Measurements from ENCODE around the gene ALKBH2.

The ALKBH2 gene
- total RNA-seq: 9.0 to 19.5 (median 9.8) reads per million in 4 experiments

GRCh38 chr12:109093022-109093918 lies at the start of gene ALKBH2:
TSS of gene ALKBH2 (minus strand) at chr12:109093472. CDS start at chr12:109092786, 686 bp downstream.
- peak; percentile 91 for DNase-seq

DNA sequence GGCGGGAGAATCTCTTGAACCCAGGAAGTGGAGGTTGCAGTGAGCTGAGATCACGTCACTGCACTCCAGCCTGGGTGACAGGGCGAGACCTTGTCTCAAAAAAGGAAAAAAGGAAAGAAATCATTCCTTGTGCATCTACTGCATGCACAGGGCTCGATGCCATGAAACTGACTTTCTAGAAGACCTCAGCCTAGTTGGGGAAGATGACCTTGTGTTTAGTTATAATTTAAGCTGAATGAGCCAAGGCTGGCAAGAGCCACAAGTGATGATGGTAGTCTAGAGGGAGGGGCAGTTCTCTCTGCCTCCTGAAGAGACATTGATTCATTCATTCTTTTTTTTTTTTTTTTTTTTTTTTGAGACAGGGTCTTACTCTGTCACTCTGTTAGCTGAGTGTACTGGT lies 47.3 kb upstream of the ALKBH2 start:
- no peak for DNase-seq

DNA sequence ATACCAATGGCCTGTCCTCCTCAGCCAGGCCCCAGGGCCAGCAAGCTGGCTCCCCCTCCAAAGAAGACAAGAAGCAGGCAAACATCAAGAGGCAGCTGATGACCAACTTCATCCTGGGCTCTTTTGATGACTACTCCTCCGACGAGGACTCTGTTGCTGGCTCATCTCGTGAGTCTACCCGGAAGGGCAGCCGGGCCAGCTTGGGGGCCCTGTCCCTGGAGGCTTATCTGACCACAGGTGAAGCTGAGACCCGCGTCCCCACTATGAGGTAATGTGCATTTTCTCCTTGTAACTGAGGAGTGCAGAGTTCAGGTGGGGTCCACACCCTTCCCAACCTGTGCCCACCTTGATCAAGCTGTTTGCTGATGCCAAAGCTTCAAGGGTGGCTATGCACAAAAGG lies 46.5 kb upstream of the ALKBH2 start:
- no peak for DNase-seq

GRCh38 chr12:109139360-109139759 lies 46.1 kb upstream of the ALKBH2 start:
- DNase-seq: no peak

GRCh38 chr12:109137055-109137454 lies 43.8 kb upstream of the ALKBH2 start:
- DNase-seq: no peak

DNA sequence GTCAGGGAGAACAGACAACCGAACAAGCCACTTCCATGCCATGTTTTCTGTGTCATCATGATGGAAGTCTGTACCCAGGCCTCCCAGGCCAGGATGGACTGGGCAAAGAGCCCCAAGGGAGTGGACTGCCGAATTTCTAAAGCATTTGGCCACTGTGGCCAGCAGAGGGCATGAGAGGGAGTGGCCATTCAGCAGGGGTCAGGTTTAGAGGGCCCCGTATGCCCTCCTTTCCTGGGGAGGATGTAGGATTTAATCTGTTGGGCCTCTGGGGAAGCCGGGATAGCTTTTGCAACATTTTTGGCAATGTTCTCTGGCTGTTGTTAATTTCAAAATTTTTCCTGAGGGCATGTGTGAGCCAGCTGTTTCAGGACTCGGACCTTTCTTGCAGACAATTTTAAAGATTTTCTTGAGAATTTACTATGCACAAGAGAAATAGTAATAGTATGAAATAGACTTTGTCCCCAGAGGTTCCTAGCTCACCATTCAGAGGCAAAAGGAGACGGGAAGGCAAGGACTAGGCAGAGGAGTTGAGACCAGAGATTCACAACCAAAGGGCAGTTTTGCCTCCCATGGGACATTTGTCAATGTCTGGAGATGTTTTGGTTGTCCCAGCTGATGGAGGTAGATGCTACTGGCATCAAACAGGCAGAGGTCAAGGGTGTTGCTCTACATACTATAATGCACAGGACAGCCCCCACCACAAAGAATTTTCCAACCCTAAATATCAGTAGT lies 41.1 kb upstream of the ALKBH2 start:
- no peak for DNase-seq

DNA sequence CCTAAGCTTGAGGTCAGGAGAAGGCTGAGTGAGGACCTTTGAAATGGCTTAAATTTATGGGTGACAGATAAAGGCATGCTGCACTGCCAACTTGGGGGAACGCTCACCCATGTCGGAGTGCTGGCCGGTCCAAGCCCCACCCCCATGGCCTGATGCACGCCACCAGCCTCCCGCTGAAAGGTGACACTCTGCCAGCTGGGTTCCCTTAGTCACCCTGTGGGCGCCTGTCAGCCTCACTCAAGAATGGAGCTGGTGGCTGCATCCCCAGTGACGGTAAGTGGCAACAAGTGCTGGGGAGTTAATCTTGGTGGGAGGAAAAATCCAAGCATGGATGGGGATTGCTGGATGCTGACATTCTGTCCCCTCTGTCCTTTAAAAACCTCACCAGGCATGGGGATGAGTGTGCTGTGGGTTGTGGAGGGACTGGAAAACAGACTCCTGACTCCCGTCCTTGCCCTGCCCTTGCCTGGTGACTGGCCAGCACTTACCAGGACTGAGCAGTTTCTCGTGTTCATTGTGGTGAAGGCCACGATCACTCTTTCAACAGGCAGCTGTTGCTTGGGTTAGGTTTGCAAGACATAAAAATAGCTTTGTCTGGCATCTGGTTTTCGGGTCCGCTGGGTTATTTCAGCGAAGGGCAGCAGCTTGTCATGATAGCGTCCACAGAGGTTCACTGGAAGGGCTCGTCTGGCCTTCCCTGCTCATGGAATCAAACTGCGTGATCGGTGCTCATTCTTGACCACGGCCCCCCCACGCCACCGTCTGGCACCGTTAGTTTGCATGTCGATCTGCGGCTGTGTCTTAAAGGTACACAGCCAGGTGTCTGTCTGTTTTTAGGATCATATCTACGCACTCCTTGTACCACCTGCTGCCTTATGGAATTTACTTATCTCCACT lies 38.1 kb upstream of the ALKBH2 start:
- no peak for DNase-seq

- DNase-seq: no peak
These were observed 37.3 kb upstream of the ALKBH2 start for GRCh38 chr12:109130297-109131153.

- no peak for DNase-seq
These were observed 34.4 kb upstream of the ALKBH2 start for GRCh38 chr12:109127533-109128242.

DNA sequence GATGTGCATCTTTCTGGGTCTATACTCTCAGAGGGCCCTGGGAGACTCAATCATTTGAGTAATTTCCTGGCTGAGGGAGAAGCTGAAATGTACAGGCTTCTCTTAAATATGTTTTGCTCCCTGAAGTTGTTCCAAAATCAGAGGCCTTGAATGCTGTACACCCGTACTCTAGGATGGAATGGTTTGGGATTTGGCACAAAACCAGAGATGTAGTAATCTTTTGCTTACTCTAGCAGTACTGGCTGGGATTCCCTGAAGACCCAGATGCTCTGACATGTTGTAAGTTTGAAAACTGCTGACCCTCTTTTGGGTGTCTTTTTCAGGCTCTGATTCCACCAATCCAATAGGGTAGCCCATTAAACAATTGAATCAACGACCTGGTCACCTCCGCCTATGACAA lies 33.5 kb upstream of the ALKBH2 start:
- DNase-seq: no peak

DNA sequence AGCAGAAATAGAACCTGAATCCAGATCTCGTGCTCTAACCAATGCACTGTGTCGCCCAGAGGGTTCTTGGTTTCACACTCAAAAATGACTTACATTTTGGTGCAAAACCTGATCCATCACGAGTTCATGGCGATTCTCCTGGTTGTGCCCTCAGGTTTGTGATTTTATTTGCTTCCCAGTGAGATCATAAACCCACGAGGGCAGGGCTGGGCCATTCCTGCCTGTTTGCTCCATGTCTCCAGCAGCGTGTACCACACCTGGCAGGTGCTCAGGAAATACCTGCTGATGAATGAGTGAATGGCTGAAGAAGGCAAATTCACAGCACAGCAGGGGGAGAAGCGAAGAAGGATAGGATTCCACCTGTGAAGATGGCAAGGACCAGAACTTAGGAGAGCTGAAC lies 32.5 kb upstream of the ALKBH2 start:
- DNase-seq: no peak

GRCh38 chr12:109124878-109125648 lies 31.8 kb upstream of the ALKBH2 start:
- no peak for DNase-seq

DNA sequence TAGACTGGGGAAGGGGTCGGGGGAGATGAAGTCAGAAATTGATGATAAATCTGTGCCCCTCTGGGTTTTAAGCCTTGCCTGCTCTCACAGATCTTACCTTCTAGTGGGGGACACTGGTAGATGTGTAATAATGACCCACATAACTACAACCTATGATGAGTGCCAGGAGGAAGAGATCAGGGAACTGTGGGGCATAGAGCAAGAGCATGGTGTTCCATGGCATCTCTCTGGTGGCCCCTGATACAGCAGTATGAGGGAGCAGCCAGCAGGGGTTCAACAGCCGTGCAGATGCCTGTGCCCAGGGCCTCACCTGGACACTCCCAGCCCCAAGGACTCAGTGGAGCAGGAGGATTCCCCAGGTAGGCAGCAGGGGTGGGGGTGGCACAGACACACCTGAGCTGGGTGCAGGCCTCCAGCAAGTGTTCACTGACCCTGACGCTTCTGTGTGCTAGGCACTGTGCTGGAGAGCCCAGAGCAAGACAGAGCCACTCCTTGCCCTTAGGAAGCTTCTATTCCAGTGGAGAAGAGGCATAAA lies 28.1 kb upstream of the ALKBH2 start:
- no peak for DNase-seq

DNA sequence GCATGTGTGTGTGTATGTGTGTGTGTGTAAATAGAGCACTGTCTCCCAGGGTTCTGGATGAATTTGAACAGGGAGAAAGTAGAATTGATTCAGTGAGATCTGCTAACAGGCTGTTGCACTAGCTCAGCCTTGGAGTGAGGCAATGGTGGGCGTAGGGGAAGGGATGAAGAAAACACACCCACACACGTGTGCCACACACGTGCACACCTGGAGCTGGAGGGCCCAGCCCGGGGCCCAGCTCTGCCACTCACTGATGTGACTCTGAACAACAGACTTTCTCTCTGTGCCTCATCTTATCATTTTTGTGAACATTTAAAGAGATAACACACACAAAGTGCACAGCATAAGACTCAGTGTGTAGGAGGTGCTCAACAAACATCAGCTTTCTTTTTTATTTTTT lies 27.3 kb upstream of the ALKBH2 start:
- DNase-seq: no peak

DNA sequence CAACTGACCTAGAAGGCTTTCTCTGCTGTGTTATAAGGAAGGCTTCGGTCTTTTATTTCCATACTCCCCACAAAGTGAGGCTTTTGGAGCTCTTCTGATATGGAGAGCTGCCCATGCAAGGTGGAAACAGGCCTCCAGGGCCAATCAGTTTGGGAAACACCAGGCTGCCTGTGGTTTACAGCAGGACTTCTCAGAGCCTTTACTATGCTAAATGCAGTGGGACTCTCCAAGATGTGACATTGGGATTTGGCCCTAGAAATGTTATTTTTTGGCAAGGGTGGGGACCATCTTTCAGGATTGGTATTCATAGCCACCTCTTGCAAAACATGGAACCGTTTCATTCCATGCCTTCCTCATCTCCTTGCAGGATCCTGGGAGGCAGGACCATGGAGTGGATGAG lies 26.8 kb upstream of the ALKBH2 start:
- DNase-seq: no peak

DNA sequence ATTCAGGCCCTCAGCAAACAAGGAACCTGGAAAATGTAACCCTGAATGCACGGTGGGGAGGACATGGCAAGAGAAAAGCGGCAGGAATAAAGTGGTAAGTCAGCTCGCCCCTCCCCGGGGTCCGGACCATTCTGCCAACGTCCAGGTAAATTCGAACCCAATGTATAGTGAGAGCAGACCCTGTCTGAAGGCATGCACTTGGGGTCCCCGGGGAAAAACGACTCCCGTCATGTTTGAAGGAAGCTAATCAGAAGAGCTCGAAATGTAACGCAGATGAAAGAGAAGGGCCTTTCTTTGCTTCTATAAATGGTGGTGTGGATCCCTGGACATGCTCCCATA lies 23.3 kb upstream of the ALKBH2 start:
- DNase-seq: no peak

GRCh38 chr12:109115758-109116610 lies 22.7 kb upstream of the ALKBH2 start, which contains the start of gene ACACB:
TSS of gene ACACB (plus strand) at chr12:109116587. CDS start at chr12:109139406, 22,819 bp downstream.
- DNase-seq: no peak

DNA sequence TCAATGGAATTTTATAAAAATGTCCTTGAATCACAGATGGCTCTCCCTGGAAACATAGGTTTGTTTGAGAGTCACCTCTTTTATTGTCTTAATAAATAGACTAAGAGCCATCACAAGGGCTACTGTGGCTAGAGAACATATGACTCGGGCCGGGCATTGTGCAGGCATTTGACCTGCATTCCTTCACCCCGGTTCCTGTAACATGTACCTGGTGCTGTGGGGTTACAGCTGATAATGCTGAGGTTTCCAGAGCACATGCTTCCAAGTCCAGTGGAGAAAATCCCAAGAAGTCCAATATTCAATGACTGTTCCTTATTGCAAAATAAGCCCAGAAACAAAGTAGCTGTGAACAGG lies 22.1 kb upstream of the ALKBH2 start:
- no peak for DNase-seq

- DNase-seq: no peak
These were observed 21.4 kb upstream of the ALKBH2 start for GRCh38 chr12:109114644-109115043.
